ENCODE measurements around the gene SASH1.

DNA sequence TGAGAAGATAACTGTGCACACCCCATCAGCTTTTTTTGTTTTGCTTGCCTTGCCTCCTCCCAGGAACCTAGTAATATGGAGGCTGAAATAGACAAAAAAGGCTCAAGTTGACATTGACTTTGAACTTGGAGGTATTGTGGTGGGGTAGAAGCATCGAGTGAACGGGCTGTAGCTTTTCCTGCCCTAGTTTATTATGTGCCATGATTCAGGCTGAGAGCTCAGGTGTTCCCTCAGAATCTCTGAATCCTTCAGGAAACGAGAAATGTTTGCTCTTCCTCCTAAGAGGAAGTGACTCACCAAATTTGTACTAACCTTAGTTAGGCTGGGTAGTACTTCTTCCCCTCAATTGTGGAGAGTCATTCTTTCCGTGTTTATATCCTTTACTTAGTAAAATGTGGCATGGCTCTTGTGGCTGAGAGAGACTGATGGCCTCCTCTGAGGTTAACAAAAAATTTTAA, 98.8 kb downstream of the SASH1 start:
- TF ChIP-seq, protein P1, sequence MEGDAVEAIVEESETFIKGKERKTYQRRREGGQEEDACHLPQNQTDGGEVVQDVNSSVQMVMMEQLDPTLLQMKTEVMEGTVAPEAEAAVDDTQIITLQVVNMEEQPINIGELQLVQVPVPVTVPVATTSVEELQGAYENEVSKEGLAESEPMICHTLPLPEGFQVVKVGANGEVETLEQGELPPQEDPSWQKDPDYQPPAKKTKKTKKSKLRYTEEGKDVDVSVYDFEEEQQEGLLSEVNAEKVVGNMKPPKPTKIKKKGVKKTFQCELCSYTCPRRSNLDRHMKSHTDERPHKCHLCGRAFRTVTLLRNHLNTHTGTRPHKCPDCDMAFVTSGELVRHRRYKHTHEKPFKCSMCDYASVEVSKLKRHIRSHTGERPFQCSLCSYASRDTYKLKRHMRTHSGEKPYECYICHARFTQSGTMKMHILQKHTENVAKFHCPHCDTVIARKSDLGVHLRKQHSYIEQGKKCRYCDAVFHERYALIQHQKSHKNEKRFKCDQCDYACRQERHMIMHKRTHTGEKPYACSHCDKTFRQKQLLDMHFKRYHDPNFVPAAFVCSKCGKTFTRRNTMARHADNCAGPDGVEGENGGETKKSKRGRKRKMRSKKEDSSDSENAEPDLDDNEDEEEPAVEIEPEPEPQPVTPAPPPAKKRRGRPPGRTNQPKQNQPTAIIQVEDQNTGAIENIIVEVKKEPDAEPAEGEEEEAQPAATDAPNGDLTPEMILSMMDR (IDR thresholded peaks at IDR 0.05; ENCODE audit: borderline replicate concordance, extremely low read depth, low read length, poor library complexity, severe bottlenecking): no peak
- no peak for TF ChIP-seq EZH2 (IDR thresholded peaks at IDR 0.05; ENCODE audit: borderline replicate concordance, low read depth, low read length, severe bottlenecking)
